ENCODE results near the gene TRIM47. TPM values are rescaled to one million over a fixed set of nuclear protein-coding genes. Genes with fewer than 3 reads are reported as not detected.

The TRIM47 gene
- total RNA-seq, 2 experiments from 2014 or later: 25.9 to 41.9 TPM

- Histone ChIP-seq H3K36me3 (ENCODE audit: insufficient read depth, low read length) (peaks cover 34% of the 10 kb centered on the region), H4K20me1 (ENCODE audit: insufficient read depth, low read length) (no peaks in the 10 kb centered on the region), H2AFZ (ENCODE audit: low read length) (no peak overlapping the region), H3K9me3 (ENCODE audit: low read length) (no peaks in the 10 kb centered on the region), H3K4me2 (ENCODE audit: low read length) (no peak overlapping the region), H3K27ac (ENCODE audit: low read depth, low read length, poor library complexity, severe bottlenecking) (no peak overlapping the region), H3K4me1 (ENCODE audit: insufficient read depth, low read length, poor library complexity, severe bottlenecking) (peaks cover 24% of the 10 kb centered on the region), H3K9me2 (ENCODE audit: insufficient read depth, low read length) (no peaks in the 10 kb centered on the region), H3K79me2 (ENCODE audit: insufficient read depth, low read depth, low read length) (no peaks in the 10 kb centered on the region), H3K4me3 (ENCODE audit: low read depth, low read length, poor library complexity, severe bottlenecking) (no peak overlapping the region)
- intact Hi-C loops (cut with micrococcal nuclease; ENCODE audit: unreplicated experiment): loop anchor here (5.0 kb wide), 1 partner anchor 93 kb away; no protein-coding TSS in a partner anchor
- BruUV-seq (replicated peaks): no TSS peak
- CTCF ChIA-PET (ENCODE audit: unreplicated experiment): interaction anchor here (1.1 to 2.0 kb wide), 2 partner anchors 10 to 14 kb away, joined by 4 to 8 read pairs; partner anchors contain the start of gene WBP2
- POLR2A ChIA-PET: interaction anchor here (0.6 to 1.0 kb wide), 2 partner anchors 13 to 14 kb away, joined by 3 read pairs; no protein-coding TSS in a partner anchor
- peak; percentile 82 for DNase-seq (ENCODE audit: low spot score)
- no peak for TF ChIP-seq EZH2phosphoT487 (IDR thresholded peaks at IDR 0.05; ENCODE audit: borderline replicate concordance, low read depth, low read length)
- TF ChIP-seq CTCF (conservative IDR thresholded peaks at IDR 0.05; ENCODE audit: low read length): peak; percentile 82
Measured at GRCh38 chr17:75845058-75845711, 33.2 kb downstream of the TRIM47 start.

GRCh38 chr17:75844530-75845057, 33.8 kb downstream of the TRIM47 start:
- peaks cover 24% of the 10 kb centered on the region for H3K4me1 ChIP-seq (ENCODE audit: insufficient read depth, low read length, poor library complexity, severe bottlenecking)
- ChIA-PET POLR2A (interaction anchor here (0.6 to 0.7 kb wide), 2 partner anchors 13 to 15 kb away, joined by 3 read pairs; no protein-coding TSS in a partner anchor), CTCF (ENCODE audit: unreplicated experiment) (interaction anchor here (0.6 to 2.0 kb wide), 3 partner anchors 10 to 48 kb away, joined by 4 to 9 read pairs (median 8); partner anchors contain the start of gene WBP2)
- H4K20me1 ChIP-seq (ENCODE audit: insufficient read depth, low read length): no peaks in the 10 kb centered on the region
- DNase-seq (ENCODE audit: low spot score): no peak
- intact Hi-C loops (cut with micrococcal nuclease; ENCODE audit: unreplicated experiment): loop anchor here (5.0 kb wide), 1 partner anchor 92 kb away; no protein-coding TSS in a partner anchor
- no peaks in the 10 kb centered on the region for H3K79me2 ChIP-seq (ENCODE audit: insufficient read depth, low read depth, low read length)
- H3K9me2 ChIP-seq (ENCODE audit: insufficient read depth, low read length): no peaks in the 10 kb centered on the region
- peaks cover 31% of the 10 kb centered on the region for H3K36me3 ChIP-seq (ENCODE audit: insufficient read depth, low read length)
- H3K27ac ChIP-seq (ENCODE audit: low read depth, low read length, poor library complexity, severe bottlenecking): no peak overlapping the region
- H2AFZ ChIP-seq (ENCODE audit: low read length): no peak overlapping the region
- no TSS peak for BruUV-seq (replicated peaks)
- TF ChIP-seq EZH2phosphoT487 (IDR thresholded peaks at IDR 0.05; ENCODE audit: borderline replicate concordance, low read depth, low read length): no peak
- no peak for TF ChIP-seq CTCF (conservative IDR thresholded peaks at IDR 0.05; ENCODE audit: low read length)
- no peaks in the 10 kb centered on the region for H3K9me3 ChIP-seq (ENCODE audit: low read length)
- H3K4me3 ChIP-seq (ENCODE audit: low read depth, low read length, poor library complexity, severe bottlenecking): no peak overlapping the region
- no peak overlapping the region for H3K4me2 ChIP-seq (ENCODE audit: low read length)
